Glomerular visceral epithelial cell (primary cell): Measurements from ENCODE around the gene CTNND1.
A peak's percentile ranks its signal among the peaks of the same experiment; 100 is the strongest.

Experiments
- DNase-seq: peaks from one replicate; pipeline ENCODE4 v3.0.0-alpha.2; 2016; ENCODE audit errors: extremely low spot score

CTNND1 gene

DNA sequence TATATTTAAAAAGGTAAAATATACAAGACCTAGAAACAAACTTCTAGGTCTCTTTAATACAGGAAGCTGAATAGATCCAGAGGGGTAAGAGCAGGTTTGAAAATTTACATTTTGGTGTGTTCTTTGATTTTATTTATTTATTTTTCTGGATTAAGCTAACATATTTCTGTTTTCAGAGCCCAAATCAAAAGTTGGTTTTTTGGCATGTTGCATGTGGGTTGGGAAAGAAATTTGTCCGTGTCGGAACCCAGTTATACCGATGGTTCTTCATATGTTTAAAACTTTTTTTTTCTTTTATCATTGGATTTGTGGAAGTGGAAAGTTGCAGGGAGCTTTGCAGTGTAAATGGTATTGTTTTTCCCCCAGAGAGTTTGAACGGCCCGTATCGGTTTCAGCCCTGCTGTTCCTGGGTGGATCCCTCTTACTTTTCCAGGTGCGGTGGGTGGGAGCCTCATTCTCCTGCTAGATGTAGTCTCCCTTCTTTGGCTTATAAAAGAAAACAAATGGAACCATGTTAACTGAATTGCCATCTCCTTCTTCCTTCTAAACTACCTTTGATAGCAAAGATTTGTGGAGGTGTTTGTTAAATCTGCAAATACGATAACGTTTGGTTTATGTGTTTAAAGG, 746 bp downstream of the CTNND1 start:
- DNase-seq = peak; percentile 25

DNA sequence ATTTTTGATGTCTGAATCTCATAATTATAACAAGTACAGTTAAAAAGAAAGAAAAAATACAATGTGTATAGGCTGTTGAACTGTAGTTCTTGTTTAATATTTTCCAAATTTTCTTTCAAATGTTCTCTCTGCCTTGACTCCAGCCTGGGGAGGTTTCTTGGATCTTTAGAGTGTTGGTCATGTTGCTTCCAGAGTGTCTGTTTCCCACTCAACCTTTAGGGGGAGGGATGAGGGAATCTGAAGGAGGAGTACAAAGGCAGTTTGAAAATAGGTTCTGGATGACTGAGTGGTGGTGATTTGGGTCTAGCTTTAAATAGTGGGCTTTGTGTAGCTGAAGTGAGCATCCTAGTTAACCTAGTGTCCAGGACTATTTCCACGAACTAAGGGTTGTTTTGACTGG, 2.0 kb downstream of the CTNND1 start:
- DNase-seq = peak; percentile 56

DNA sequence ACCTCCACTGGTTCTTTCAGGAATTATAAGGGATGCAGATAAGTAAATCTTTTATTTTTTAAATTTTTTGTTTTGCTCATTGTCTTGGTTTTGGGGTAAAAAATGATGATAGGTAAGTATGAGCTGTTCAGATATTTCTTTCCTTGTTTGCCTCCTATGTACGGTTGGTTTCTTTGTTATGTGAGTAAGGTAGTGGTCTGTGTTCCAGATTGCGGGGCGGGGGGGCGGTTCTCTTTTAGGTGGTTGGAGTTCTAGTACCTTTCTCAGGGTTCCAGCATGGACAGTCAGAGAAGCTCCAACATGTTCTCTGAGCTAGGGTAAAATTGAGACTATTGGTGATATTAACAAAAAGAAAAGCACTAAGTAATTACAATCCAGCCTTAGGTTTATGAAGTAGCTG, 2.4 kb downstream of the CTNND1 start:
- DNase-seq = no peak

DNA sequence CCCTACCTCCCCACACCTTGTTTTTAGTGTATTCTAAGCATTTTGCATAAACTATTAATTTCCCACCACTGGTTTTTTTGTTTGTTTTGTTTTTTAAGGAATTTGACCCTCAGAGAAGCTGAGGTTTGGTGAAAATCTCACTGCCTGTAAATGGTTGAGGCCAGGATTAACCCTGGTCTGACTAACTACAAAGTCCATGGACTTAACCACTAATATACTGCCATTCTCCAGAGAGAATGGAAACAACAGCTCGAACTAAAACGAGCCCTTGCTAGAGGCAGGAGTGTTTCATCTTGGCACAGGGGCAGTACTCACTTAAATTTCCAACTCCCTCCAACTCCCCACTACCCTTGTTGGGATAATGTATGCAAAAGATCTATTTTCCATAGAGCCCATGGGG, 3.0 kb downstream of the CTNND1 start:
- DNase-seq = no peak

DNA sequence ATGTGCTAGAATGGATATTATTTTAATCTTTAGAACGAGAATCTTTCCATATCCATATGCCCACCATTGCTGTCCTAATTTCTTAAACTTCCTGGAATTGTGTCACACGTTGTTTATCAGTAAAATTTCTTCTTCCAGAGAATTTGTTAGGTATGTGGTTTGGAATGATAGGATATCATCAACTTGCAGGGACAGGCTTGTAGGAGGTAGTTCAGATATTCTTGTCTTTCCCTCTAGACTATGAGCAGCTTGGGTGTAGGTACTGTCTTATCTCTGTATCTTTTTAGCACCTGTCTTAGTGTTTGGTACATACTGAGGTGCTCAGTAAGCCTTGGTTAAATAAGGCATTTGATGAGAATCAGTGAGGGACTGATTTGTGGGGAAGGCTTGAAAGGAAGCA, 3.4 kb downstream of the CTNND1 start:
- DNase-seq = no peak

DNA sequence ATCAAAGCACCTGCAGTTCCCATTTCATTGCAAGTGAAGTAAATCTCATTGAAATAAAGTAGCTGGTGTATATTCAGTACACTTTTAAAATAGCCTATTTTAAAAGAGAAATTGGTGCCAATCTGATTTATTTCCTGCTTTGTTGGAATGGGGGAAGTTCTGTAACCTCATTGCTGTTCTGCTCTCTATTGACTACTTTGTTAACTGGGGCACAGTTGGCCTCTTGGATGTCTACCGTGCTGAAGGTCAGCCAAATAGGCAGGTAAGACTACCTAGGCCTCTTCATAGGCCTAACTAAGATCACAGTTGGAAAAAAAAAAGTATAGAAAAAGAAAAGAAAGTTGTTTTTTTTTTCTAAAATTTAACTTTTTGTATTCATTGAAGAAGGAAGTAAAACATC, 9.2 kb downstream of the CTNND1 start:
- no peak for DNase-seq

DNA sequence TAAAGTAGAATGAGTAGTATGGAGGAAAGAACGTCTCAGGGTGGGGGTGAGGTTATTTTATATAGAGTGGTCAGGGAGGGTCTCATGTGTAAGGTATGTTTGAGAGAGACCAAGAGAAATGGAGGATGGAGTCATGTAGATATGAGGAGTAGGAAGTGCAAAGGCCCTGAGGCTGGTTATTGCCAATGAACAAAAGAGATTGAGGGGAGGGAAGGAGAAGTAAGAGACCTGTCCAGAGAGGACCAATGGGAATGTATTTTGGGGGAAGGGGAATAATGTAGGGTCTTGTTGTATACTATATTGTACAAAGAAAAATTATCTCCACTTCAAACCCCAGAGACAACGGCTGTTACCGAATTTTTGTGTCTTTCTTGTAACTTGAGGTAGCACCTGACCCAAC, 9.8 kb downstream of the CTNND1 start:
- no peak for DNase-seq

DNA sequence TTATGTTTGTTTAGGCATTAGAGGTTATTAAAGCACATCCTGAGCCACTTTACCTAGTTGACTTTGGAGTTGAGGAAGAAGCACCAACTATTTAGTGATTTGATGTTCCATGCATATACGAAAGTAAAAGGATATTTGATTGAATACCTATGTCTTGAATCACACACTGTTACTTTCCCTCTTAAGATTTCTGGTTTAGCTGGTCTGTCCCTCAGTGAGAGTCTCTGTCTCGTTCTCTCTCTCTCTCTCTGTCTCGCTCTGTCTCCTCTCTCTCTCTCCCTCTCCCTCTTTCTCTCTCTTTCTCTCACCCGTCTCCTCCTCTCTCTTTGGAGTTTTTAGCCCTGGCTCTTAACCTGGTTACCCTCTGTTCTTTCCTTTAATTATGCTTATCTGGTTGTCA, 11.0 kb downstream of the CTNND1 start:
- no peak for DNase-seq

DNA sequence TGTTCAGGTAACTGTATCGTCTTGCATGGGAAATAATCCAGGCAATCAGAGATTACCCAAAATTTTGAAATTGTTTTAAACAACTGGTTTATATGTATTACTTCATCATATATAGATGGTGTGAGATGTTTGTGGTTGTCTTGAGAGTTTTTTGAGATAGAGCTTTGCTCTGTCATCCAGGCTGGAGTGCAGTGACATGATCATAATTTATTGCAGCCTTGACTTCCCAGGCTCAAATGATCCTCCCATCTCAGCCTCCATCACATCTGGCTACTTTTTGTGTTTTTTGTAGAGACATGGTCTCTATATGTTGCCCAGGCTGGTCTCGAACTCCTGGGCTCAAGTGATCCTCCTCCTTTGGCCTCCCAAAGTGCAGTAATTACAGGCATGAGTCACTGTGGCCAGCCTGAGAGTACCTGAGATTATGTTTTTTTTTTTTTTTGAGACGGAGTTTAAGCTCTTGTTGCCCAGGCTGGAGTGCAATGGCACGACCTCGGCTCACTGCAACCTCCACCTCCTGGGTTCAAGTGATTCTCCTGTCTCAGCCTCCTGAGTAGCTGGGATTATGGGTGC, 11.5 kb downstream of the CTNND1 start:
- DNase-seq = no peak

DNA sequence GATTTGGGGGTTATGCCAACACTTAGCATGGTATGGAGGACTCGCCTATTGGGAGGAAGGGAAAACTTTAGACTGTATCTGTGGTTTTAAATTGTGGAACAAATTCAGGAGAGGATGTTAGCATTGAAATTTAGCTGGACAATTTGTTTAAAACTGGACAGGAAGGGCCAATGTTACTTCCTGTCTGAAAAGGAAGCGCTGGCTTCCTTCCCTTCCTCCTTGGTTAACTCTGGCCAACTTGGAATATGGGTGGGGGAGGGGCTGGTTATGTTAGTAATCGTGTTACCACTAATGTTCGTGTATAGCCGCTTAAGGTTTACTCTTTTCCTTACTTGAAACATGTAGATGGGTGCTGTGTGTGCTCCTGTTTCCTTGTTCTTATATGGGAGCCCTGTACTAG, 13.9 kb downstream of the CTNND1 start:
- DNase-seq = no peak

DNA sequence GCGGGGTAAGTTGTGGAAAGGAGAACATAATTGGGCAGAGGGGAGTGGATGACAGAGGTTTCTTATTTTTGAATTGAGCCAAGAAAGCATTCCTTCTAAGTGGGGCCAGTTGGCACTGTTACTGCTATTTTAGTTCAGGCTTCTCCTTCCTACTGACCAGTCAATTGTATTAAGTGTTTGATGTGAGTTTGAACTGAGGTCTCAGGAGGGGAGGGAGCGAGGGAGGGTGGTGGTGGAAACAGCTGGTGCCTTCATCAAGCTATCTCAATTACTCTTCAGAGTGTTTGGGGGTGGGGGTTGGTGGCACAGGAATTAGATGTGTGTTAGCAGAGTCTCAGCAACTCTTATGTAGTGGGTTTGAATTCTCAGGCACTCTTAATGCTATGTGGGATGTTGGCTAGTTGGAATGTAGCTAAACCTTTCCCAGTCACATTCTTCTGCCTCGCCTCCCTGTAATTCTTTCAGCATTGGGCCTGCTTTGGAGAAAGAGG, 14.5 kb downstream of the CTNND1 start:
- DNase-seq = peak; percentile 33

DNA sequence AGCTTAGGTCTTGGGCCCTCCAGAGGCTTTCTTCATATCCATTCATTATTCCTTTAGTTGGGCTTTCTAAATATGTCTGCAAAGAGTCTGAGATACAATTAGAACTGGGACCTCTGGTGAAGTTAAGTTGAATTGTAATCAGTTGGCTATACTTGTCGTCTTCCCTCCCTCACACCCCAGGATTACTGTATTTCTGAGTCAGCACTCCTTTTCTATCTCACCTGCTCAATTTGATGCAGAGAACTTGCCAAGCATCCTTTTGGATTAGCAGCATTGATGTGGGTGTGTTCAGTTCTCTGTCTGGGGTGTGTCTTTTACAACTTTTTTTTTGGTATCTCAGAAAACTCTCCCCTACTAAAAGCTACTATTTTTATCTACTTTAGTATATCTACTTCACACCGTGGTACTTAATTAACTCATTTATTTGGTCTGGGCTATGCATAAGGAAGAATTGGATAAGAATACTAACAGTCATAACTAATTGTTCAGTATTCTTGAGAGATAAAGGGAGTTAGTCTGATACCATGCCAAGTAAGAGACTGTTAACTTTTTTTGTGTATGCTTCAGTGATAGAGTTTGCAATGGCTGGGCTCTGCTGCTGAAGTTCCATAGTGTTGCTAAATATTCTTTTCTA, 15.1 kb downstream of the CTNND1 start:
- DNase-seq = no peak

DNA sequence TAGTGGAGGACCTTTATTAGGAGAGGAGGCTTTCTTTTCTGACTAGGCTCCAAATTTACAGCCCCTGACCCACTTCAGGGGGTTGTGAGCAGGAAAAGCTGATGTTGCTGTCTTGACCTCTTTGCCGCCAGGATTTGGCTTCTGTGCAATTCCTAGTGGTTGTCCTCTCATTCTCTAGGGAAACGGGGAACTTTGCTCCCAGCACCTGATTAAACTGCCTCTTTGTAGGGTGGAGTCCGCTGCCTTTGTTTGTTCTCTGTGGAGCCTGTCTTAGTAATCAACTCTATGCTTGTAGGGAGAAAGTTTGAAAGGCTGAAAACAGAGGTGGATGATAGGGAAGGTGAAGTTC, 16.3 kb downstream of the CTNND1 start:
- DNase-seq = no peak

DNA sequence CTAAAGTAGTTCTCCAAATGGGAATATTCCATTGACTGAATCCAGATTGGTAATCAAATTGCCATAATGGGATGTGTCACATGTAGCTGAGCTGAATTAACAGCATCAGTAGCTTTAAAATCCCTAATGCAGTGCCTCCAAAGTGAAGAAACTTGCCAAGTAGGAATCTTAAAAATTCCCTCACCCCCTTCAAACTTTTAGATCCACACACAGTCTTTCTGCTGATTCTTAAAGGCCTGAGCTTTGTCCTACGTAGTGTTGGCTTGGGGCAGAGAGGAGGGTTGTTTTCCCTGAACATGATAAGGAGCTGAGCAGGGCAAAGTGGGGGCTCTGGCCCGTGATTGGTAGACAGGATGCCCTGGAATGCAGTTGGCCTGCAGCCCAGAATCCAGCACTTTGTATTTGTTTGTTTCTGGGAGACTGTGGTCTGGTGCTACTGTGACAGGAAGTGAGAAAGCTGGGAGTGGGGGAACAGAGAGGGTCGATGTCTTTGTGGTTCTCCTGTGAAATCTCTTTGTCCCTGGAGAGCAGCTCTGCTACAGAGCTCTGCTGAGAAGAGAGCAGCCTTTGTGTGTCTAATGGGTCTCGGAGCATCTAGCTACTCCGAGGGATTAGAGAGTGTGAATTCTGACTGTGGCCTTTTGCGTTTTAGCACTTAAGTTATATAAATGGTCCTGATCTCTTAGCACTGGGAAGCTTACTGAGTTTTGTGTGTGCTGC, 16.9 kb downstream of the CTNND1 start:
- DNase-seq = peak; percentile 96

DNA sequence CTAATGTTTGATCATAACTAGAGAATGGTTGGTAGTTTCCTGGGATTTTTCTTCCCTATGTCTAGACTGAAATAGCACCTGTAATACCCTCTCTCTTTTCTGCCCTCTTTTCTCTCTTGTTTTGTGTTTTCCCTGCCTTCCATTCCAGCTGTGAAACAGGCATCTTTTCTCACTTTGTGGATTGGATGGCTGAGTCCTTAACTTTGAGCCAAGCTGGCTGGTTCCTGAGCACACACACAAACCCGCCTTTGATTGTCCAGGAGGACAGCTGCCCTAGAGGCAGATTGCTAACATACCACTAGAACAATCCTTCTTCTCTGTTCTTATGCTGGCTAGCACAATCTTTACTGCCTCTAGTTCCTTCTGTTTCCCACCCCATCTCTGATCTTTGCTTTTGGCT, 17.7 kb downstream of the CTNND1 start:
- DNase-seq = peak; percentile 32

DNA sequence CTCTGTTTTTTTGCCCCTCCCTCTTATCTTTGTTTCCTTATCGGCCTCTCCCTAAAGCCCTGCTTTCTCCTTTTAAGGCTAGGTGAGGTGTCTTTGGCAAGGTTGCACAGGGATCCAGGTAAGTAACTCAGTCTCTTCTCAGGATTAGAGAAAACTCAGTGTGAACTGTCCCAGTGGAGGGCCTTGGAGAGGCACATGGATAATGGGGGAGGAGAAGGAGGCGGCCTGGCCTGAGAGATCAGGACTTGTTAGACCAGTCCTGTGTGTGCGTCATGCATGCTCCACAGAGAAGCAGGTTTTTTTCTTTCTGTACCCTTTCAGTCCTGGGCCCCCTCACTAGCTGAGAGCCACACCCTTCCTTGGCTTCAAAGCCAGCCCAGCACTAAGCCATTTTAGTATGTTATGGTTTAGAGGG, 19.9 kb downstream of the CTNND1 start:
- no peak for DNase-seq

DNA sequence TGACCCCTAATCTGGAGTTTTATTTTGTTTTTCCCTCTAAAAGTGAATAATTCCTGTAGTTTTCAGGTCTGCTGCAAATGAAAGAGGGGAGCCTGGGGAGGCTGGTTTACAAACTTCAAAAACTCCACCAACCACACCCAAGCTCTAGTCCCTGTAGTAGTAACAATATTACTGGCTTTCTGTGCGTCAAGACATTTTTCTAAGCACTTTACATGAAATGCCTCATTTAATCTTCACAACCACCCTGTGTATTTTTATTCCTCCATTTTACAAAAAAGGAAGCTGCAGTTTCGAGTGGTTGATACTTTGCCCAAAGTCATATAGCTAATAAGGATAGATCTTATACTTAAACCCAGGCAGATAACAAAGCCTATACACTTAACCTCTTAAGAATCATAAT, 23.5 kb downstream of the CTNND1 start:
- no peak for DNase-seq

DNA sequence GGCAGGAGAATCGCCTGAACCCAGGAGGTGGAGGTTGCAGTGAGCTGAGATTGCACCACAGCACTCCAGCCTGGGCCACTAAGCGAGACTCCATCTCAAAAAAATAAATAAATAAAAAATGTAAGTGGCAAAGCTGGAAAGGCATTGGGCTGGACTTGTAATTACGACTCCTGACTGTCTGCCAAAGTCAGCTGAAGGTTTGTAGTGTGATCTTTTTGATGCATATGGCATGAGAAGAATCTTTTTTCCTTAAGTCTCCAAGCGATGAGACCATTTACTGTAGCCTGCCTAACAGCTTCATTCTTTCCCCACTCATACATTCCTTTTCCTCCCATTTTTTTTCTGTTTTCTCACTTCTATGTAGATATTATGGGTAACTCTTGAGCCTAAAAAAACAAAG, 24.8 kb downstream of the CTNND1 start:
- no peak for DNase-seq

DNA sequence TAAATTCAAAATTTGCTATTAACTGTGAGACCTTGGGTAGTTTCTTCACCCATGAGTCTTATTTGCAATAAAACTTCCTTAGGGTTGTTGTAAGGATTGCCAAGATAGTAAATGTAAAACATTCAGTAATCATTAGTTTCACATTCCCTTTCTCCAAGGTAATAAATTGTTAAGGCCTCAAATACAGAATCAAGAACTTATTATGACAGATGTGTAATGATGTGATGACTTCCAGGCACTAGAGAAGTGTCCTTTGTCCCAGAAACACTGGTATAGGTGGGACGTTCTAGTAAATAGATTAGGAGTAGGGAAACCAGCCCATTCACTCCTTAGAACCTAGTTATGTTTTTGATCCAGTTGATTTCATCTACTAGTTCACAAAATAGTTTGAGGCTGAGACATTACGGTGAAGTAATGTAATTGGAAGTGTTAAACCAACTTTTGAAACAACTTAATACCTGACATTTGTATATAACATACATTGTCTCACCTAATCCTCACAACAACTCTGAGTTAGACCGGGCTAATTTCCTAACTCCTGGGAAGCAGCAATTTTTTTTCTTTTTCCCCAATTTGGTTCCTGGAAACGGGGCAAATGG, 25.5 kb downstream of the CTNND1 start:
- no peak for DNase-seq

DNA sequence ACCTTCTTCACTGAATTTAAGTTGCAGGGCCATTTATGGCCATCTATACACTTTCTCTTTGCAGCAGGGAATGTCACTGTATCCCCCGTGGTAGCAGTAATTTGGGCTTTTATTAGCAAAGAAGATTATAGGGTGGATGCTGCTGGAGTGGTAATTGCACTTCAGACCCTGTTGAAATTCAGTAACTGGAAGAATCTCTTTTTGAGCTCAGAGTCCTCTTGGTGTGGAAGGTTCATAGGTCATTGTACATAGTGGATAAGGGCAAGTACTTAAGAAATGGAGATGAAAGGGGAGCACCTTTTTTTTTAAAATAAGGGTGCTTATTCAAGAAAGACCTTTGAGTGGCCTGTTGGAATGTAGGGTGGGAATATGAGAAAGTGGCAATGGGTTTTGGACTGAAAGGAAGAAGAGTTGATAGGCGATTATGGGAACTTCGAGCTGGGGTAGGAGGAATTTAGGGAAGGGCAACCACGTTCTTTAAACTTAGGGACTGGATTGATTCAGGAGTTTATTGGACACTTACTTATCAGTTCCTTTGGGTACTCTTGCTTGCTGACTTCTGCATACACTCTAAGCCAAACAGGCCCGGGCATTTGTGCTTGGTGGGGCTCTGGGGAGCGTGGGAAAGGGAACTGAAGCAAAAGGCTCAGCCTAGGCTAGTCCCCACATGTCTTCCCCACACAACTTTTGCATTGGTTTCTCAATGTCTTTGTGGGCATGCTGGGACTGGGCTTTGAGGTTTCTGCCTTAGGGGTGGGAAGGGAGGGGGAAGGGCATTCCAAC, 26.5 kb downstream of the CTNND1 start:
- peak; percentile 42 for DNase-seq

DNA sequence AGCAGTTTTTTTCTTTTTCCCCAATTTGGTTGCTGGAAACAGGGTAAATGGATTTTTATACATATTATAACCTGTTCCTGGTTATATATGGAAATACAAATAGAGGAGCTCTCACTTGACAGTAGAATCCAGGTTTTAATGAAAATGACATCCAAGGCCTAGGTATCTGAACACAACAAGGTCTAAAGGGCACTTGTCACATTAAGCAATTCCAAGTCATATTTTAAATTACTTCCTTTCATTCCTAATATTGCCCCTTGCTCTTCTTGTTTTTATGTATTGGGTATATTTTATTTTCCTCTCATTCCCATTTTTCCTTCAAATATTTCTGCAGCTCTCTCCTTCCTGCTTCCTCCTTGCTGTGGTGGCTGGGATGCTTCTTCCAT, 27.1 kb downstream of the CTNND1 start:
- no peak for DNase-seq
